Kidney tubule cell (primary cell): ENCODE results near the gene CMPK2.
A peak's percentile ranks its signal among the peaks of the same experiment; 100 is the strongest.

Source experiments
- DNase-seq: peaks from one replicate; pipeline ENCODE4 v3.0.0-alpha.2; 2018; ENCODE audit warnings: low spot score

Gene CMPK2

GRCh38 chr2:6810961-6811360 lies 54.7 kb downstream of the CMPK2 start:
- no peak for DNase-seq

- no peak for DNase-seq
Observed at GRCh38 chr2:6808426-6808825, 57.3 kb downstream of the CMPK2 start.

GRCh38 chr2:6806604-6807003 lies 59.1 kb downstream of the CMPK2 start:
- DNase-seq = no peak

GRCh38 chr2:6800553-6800952 lies 65.2 kb downstream of the CMPK2 start:
- DNase-seq = peak; percentile 10
